HepG2 (cell line): ENCODE data around the gene TUBGCP5. TPM values are rescaled to one million over a fixed set of nuclear protein-coding genes. Genes with fewer than 3 reads are reported as not detected.

Experiments used
- ATAC-seq: fragments of 200-7000 bp; cut with Tn5 transposase; 3 replicates; pipeline ENCODE4 v1.9.1; 2020; ENCODE audit warnings: mild to moderate bottlenecking, moderate library complexity
- BruUV-seq: library from RNA; stranded (reverse); fragments of 400-500 nt; replicated peaks from 2 replicates; lab custom pipeline; 2021; lab: Mats Ljungman, UMichigan
- CTCF ChIA-PET: fragments of 300-600 bp; formaldehyde crosslinking; extraction: SDS; loops from one replicate; lab custom pipeline; 2021; ENCODE audit warnings: low total read pairs, inconsistent platforms, low intra/inter-chr PET ratio; lab: Yijun Ruan, JAX
- POLR2A ChIA-PET: fragments of 350-600 bp; sonication (Branson Sonifier 250); formaldehyde crosslinking; loops from one replicate; lab custom pipeline; 2020; ENCODE audit warnings: antibody characterized with exemption, inconsistent platforms; lab: Yijun Ruan, JAX
- DNase-seq: peaks from one replicate; pipeline ENCODE4 v3.0.0-alpha.2; 2015; ENCODE audit warnings: low spot score
- FAIRE-seq: peaks from 3 replicates; lab custom pipeline; 2011; peaks lifted over from hg19 to GRCh38; lab: Jason Lieb, UNC
- H2AFZ ChIP-seq: one replicate; pipeline ENCODE4 v1.6.1; 2011; ENCODE audit warnings: low read length, inconsistent platforms
- H3K27ac ChIP-seq: fragments of 300-600 bp; 3 replicates; pipeline ENCODE4 v1.8.0; 2011; ENCODE audit warnings: mixed run types, mild to moderate bottlenecking, mixed read lengths, low read length, inconsistent platforms; ENCODE audit not compliant: insufficient read depth; ENCODE audit errors: extremely low read length
- H3K27me3 ChIP-seq, 2 experiments: fragments of 200-600 bp in 1 of 2; 2 replicates in 1 of 2; 3 replicates in 1 of 2; pipeline versions ENCODE4 v1.6.0 to v1.8.0; 2011; ENCODE audit warnings: low read length in 2 of 2, mild to moderate bottlenecking in 2 of 2, moderate library complexity in 2 of 2, inconsistent platforms in 1 of 2; ENCODE audit not compliant: insufficient read depth in 2 of 2, control insufficient read depth in 1 of 2
- H3K36me3 ChIP-seq, 2 experiments: fragments of 200-600 bp in 1 of 2; replicated peaks in 1 of 2; 2 replicates in 1 of 2; 3 replicates in 1 of 2; pipeline versions ENCODE4 v1.5.1 to v1.8.0; 2011; ENCODE audit warnings: low read length in 2 of 2, inconsistent platforms in 1 of 2; ENCODE audit not compliant: insufficient read depth in 2 of 2, control insufficient read depth in 1 of 2
- H3K4me1 ChIP-seq: 2 replicates; pipeline ENCODE4 v1.5.1; 2012; ENCODE audit warnings: low read length, inconsistent platforms; ENCODE audit not compliant: insufficient read depth
- H3K4me2 ChIP-seq: 2 replicates; pipeline ENCODE4 v1.6.0; 2011; ENCODE audit warnings: low read depth, low read length, inconsistent platforms
- H3K4me3 ChIP-seq, 3 experiments: fragments of 200-600 bp in 1 of 3; sonication (generic), shearing (Covaris generic) in 1 of 3; replicated peaks in 1 of 3; 2 replicates each; pipeline ENCODE4 v1.5.1; 2011 to 2016; ENCODE audit warnings: low read length in 3 of 3, inconsistent platforms in 2 of 3, low read depth in 2 of 3, mild to moderate bottlenecking in 2 of 3, control low read depth in 1 of 3, mixed read lengths in 1 of 3; ENCODE audit not compliant: insufficient read depth in 1 of 3
- H3K79me2 ChIP-seq: one replicate; pipeline ENCODE4 v1.6.1; 2011; ENCODE audit warnings: low read length, inconsistent platforms; ENCODE audit not compliant: insufficient read depth
- H3K9ac ChIP-seq: 2 replicates; pipeline ENCODE4 v1.6.0; 2011; ENCODE audit warnings: mild to moderate bottlenecking, low read depth, low read length, inconsistent platforms; ENCODE audit not compliant: insufficient read depth
- H3K9me3 ChIP-seq: 2 replicates; pipeline ENCODE4 v1.5.1; 2012; ENCODE audit warnings: mild to moderate bottlenecking, low read length
- H4K20me1 ChIP-seq: 2 replicates; pipeline ENCODE4 v1.6.0; 2011; ENCODE audit warnings: inconsistent platforms, mild to moderate bottlenecking, low read length, moderate library complexity; ENCODE audit not compliant: insufficient read depth
- ARID5B ChIP-seq: IDR thresholded peaks from 2 replicates; pipeline ENCODE4 v1.4.0; 2020; ENCODE audit warnings: mild to moderate bottlenecking, missing genetic modification reagents
- ATF7-NPFF ChIP-seq: sonication (generic); formaldehyde crosslinking; IDR thresholded peaks from 2 replicates; pipeline ENCODE4 v1.8.1; 2023; ENCODE audit warnings: mild to moderate bottlenecking, low read depth, missing genetic modification reagents, moderate library complexity
- FOXA1 ChIP-seq, 2 experiments: fragments of 450-650 bp in 1 of 2; sonication (generic) in 1 of 2; formaldehyde crosslinking in 1 of 2; IDR thresholded peaks; 2 replicates each; pipeline versions ENCODE4 v1.4.0 to v1.6.1; 2016 to 2020; ENCODE audit warnings: missing genetic modification reagents in 1 of 2
- HES4 ChIP-seq: sonication (generic); formaldehyde crosslinking; IDR thresholded peaks from 2 replicates; pipeline ENCODE4 v1.9.0; 2021; ENCODE audit warnings: mild to moderate bottlenecking, missing genetic modification reagents, borderline replicate concordance
- LBX2 ChIP-seq: sonication (generic); formaldehyde crosslinking; IDR thresholded peaks from 2 replicates; pipeline ENCODE4 v1.5.0; 2020; ENCODE audit warnings: missing genetic modification reagents, mild to moderate bottlenecking, borderline replicate concordance
- NR2F2 ChIP-seq: IDR thresholded peaks from 2 replicates; pipeline ENCODE4 v1.6.1; 2012; ENCODE audit warnings: low read depth, inconsistent platforms, borderline replicate concordance
- TFAP4 ChIP-seq: sonication (generic); IDR thresholded peaks from 2 replicates; pipeline ENCODE4 v1.6.1; 2016; ENCODE audit warnings: low read depth, borderline replicate concordance
- ZNF10 ChIP-seq: sonication (generic); formaldehyde crosslinking; IDR thresholded peaks from 2 replicates; pipeline ENCODE4 v1.4.0; 2020; ENCODE audit warnings: mild to moderate bottlenecking, low read depth, missing genetic modification reagents, borderline replicate concordance
- ZNF281 ChIP-seq: sonication (generic); formaldehyde crosslinking; IDR thresholded peaks from 2 replicates; pipeline ENCODE4 v1.4.0; 2020; ENCODE audit warnings: missing genetic modification reagents, borderline replicate concordance
- ZNF451 ChIP-seq: sonication (generic); formaldehyde crosslinking; IDR thresholded peaks from 2 replicates; pipeline ENCODE4 v1.5.0; 2020; ENCODE audit warnings: mild to moderate bottlenecking, missing genetic modification reagents
- ZNF75D ChIP-seq: sonication (generic); formaldehyde crosslinking; IDR thresholded peaks from 2 replicates; pipeline ENCODE4 v1.8.1; 2023; ENCODE audit warnings: missing genetic modification reagents, mild to moderate bottlenecking, borderline replicate concordance
- ZSCAN29 ChIP-seq: sonication (generic); formaldehyde crosslinking; conservative IDR thresholded peaks from 2 replicates; pipeline ENCODE4 v1.4.0; 2020; ENCODE audit warnings: mild to moderate bottlenecking, missing genetic modification reagents
- WGBS: methylation state at CpG from one replicate; pipeline ENCODE4 v1.1.6; 2017; ENCODE audit warnings: low lambda C conversion rate; 5-methylcytosine and 5-hydroxymethylcytosine counted together
- in situ Hi-C: cut with HindIII; loops from 2 replicates; pipeline ENCODE4 v1.10.0; 2017; ENCODE audit warnings: low pct_unique_long_range_greater_than_20kb; ENCODE audit not compliant: extremely low pct_ligation_motif_present
- intact Hi-C: fragments of 100-400 bp; cut with micrococcal nuclease; formaldehyde crosslinking; loops from one replicate; pipeline ENCODE4 v1.10.0; 2022; ENCODE audit not compliant: unreplicated experiment
- polyA plus RNA-seq, 8 experiments: library from polyadenylated mRNA; depleted of rRNA in 3 of 8; stranded (reverse) in 7 of 8; unstranded in 1 of 8; fragments of >200 nt; fragmentation: Illumina TruSeq in 4 of 8; extraction: Trizol in 4 of 8; gene quantifications; 2 replicates each; pipeline versions ENCODE4 v1.2.1 to v1.2.3, GENCODE V29; 2011 to 2016; ENCODE audit warnings: low read depth in 4 of 8, missing spikeins in 1 of 8, mixed read lengths in 1 of 8; ENCODE audit not compliant: insufficient read depth in 1 of 8
- total RNA-seq, 5 experiments: library from RNA; depleted of rRNA; stranded (reverse); fragments of >200 nt; fragmentation: Illumina TruSeq; extraction: Trizol; gene quantifications; 2 replicates each; pipeline ENCODE4 v1.2.3, GENCODE V29; 2016; ENCODE audit warnings: low read depth in 1 of 5

Gene TUBGCP5
- total and polyA plus RNA-seq, 2 of the 13 experiments (the other 11 are each of a cell fraction or from before 2014, with no cell fraction given), result 7.2 to 25.0 TPM

GRCh38 chr15:22978691-22979237 lies 60.6 kb downstream of the TUBGCP5 start (continued):
- TF ChIP-seq ARID5B (CRISPR knock-in tag) (0 out of 2 replicates have a peak, but pooled peaks have one; percentile 6), ZSCAN29 (no peak), LBX2 (CRISPR knock-in tag) (0 out of 2 replicates have a peak, but pooled peaks have one; percentile 39), ATF7-NPFF (0 out of 2 replicates have a peak, but pooled peaks have one; percentile 12)

GRCh38 chr15:22974745-22975144 lies 64.6 kb downstream of the TUBGCP5 start:
- ChIA-PET POLR2A (no interaction called here), CTCF (no interaction called here)
- ATAC-seq, result no peak
- Histone ChIP-seq H3K27ac (no peak overlapping the region), H3K9ac (no peak overlapping the region), H3K4me2 (no peak overlapping the region), H3K4me3 (no peak overlapping the region), H3K79me2 (peaks cover 81% of the 10 kb centered on the region), H2AFZ (no peak overlapping the region), H3K4me1 (peaks cover 60% of the 10 kb centered on the region), H3K27me3 (no peaks in the 10 kb centered on the region; a peak in 1 of 5 replicates), H4K20me1 (peaks cover 28% of the 10 kb centered on the region), H3K36me3 (no peaks in the 10 kb centered on the region), H3K9me3 (no peaks in the 10 kb centered on the region)
- DNase-seq, result no peak
- FAIRE-seq, result no peak
- intact Hi-C loops (loop anchor here (10.0 kb wide), 1 partner anchor 140 kb away; the partner anchor contains the start of gene NIPA2), in situ Hi-C loops (no loop called here)
- BruUV-seq, result no TSS peak
- 93% methylated on average over 4 of the region's 4 CpGs for WGBS
- no peak for TF ChIP-seq ZNF281 (CRISPR knock-in tag)
- no peak for TF ChIP-seq ZNF75D
- TF ChIP-seq HES4, result no peak
- no peak for TF ChIP-seq ZNF10 (CRISPR knock-in tag)
- TF ChIP-seq FOXA1 (IDR thresholded peaks at IDR 0.05), result no peak
- no peak for TF ChIP-seq FOXA1 (CRISPR knock-in tag; IDR thresholded peaks at IDR 0.05)
- TF ChIP-seq ZNF451 (CRISPR knock-in tag), result no peak
- no peak for TF ChIP-seq TFAP4
- no peak for TF ChIP-seq NR2F2
